CD4-positive, alpha-beta T cell treated with Interleukin-17A for 4 hours (primary cell): ENCODE measurements around the gene MSMB.
"Not testable (repeated sequence)": the region's sequence is repeated elsewhere in the genome, so short reads cannot be mapped to it uniquely, and the experiment has no call there.

Source experiments
- DNase-seq: peaks from one replicate; pipeline ENCODE4 v3.0.0-alpha.2; 2020; ENCODE audit warnings: mixed read lengths

The MSMB gene

DNA sequence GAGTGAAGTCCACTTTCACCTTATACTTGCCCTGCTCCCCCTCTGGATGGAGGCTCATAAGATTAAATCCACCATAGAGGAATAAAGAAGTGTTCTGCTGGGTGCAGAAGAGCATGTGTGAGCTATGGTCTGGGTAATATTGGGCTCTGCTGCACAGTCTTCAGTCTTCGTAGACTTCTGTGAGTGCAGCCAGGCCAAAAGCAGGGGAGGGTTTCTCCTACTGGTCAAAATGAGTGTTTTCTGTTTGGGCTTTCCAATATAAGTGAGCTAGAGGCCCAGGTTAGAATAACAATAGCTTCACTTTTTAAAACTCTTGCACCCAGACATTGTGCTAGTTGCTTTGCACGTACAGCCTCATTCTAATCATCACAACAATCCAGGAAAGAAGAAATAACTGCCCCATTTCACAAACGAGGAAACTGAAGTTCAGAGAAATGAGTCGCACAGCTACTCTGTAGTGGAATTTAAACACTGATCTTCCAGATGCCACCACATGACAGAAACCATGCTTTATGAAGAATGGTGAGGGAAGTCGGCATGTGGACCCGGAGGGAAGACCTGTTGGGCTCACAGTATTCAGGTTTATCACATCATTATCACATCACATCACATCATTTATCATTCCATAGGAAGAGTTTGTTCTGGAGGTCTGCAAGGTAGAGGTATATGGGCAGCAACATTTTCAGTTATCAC is 23.8 kb upstream of the MSMB start:
- DNase-seq: no peak

DNA sequence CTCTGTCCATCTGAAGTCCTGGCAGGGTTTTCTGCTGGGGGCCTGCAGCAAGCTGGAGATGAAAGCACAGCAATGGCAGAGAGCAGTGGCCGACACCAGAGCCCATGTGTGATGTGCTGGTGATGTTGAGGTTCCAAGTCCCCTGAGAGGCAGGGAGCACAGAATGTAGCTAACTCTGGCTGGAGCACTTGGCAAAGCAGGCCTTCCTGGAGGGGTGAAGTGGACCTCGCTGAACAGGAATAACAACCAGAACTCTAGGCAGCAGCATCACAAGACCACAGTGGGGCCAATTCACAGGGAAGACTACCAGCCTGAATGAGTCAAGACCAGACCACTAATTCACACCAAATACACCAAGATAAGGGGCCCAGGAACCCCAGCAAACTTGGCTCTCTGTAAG is 22.8 kb upstream of the MSMB start:
- no peak for DNase-seq

GRCh38 chr10:46068117-46068516 is 22.0 kb upstream of the MSMB start:
- no peak for DNase-seq

- no peak for DNase-seq
Measured at GRCh38 chr10:46064269-46064817, 18.3 kb upstream of the MSMB start.

GRCh38 chr10:46062723-46063428 is 16.8 kb upstream of the MSMB start:
- DNase-seq: no peak

DNA sequence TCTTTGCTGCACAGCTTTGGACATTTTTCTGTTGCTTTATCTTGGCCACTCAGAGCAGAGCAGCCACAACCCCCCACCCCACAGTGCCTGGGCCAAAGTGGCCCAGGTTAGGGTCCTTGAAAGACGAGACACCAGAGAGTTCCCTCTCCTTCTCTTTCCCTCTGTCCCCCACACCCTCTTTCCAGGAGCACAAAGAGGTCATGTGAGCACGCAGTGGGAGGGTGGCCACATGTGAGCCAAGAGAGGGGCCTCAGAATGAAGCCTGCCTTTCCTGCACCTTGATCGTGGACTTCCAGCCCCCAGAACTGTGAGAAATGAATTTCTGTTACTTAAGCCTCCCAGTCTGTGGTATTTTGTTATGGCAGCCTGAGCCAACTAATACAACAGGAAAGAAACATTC is 14.6 kb upstream of the MSMB start:
- no peak for DNase-seq

GRCh38 chr10:46057927-46058326 is 11.9 kb upstream of the MSMB start:
- not testable (repeated sequence) for DNase-seq

- DNase-seq: no peak
Measured at GRCh38 chr10:46057038-46057437, 11.0 kb upstream of the MSMB start.

- no peak for DNase-seq
Measured at GRCh38 chr10:46055771-46056170, 9.7 kb upstream of the MSMB start.

DNA sequence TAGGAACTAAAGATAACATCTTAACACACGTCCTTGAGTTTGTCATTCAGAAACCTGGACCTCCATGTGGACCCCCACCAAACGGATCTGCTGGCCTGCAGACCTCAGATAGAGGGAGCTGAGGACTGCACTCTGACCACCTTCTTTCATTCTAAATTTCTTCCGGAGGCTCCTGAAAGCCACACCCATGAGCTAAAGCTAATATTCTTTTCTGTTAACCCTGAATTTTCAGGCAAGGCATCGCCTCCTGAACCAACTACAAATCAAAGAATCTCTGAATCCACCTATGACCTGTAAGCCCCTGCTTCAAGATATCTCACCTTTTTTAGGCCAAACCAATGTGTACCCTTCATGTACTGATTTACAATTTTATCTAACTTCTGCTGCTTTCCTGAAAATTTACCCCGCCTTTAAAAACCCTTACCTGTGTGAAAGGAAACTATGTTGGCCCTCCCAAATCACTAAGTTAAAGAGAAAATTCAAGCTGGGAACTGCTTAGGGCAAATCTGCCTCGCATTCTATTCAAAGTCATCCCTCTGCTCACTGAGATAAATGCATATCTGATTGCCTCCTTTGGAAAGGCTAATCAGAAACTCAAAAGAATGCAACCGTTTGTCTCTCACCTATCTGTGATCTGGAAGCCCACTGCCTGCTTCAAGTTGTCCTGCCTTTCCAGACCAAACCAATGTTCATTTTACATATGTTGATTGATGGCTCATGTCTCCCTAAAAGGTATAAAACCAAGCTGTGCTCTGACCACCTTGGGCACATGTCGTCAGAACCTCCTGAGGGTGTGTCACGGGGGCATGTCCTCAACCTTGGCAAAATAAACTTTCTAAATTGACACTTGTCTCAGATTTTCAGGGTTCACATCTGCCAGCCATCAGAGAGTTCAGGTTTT is 7.7 kb upstream of the MSMB start:
- no peak for DNase-seq

DNA sequence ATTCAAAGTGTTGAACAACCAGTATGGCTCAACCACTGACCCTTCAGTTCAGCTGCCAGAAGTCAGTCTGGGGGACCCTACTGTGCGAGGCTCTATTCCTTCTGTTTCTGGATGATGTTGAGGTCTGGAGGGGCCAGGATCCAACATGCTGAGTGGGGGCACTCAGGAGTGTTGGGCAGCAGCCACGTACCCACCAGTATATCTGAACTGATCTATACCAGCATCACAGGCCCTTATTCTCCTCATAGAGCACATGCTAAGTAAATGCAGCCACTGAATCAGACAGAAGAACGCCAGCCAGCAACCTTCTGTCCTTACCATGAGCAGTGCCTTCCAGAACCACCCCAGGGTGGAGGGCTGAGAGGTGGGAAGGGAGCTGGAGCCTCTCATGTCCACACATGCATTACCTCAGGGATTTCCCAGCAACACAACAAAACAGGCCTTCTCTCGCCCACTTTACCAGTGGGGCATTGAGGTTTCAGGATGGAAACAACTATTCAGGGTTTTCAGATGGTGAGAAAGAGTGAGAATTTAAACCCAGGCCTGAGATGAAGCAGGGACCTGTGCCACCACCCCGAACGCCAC is 6.8 kb upstream of the MSMB start:
- no peak for DNase-seq

GRCh38 chr10:46052057-46052790 is 6.2 kb upstream of the MSMB start:
- no peak for DNase-seq

- no peak for DNase-seq
Measured at GRCh38 chr10:46050941-46051623, 5.0 kb upstream of the MSMB start.

GRCh38 chr10:46049497-46049831 is 3.4 kb upstream of the MSMB start:
- DNase-seq: not testable (repeated sequence)

DNA sequence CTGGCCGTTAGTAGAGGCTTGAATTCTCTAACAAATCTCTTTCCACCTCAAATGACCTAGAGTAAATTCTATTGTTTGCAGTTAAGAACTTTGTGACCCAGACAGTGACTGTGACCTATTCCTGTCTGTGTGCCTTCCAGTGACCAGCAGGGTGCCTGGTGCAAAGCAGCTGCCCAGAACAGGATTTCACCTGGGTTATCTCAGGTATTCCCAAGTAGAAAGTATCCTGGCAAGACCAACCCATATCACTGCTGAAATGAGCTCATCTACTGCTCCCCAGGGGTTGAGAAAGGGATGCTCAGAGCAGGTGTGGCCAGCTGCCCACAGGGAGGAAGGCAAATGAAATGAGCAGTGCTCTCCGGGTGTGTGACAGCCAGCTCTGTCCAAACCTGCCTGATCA is 2.1 kb upstream of the MSMB start:
- DNase-seq: no peak

DNA sequence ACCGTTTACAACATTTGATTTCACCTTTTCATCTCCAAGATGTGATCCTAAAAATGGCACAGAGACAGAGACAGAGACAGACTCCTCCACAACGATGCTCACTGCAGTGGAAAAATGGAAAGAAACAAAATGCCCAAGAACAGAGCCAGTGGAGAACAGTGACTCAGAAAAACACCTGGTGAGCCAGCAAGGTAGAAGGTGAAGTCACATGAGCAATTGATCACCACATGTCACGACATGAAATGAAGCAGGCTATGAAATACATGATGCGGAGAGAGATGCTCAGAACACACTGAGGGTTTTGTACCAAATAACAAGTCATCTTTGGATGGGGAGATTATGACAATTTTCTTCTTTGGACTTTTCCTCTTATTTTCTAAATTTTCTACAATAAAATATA is 3.5 kb downstream of the MSMB start:
- DNase-seq: no peak

DNA sequence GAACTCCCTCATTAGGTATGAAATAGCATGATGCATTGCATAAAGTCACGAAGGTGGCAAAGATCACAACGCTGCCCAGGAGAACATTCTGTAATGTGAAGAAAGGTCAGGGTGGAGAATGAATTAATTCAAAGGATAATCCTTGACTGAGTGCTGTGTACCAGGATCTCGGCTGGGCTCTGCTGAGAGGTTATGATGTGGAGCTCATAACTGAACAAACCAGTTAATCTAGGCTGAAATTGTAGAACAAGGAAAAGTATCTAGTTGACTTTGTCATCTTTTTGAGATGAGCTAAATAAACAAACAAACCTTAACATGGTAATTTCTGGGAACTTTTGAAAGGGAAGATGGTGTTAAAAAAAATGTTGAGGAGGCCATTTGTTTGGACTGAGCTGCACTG is 6.1 kb downstream of the MSMB start:
- DNase-seq: no peak

DNA sequence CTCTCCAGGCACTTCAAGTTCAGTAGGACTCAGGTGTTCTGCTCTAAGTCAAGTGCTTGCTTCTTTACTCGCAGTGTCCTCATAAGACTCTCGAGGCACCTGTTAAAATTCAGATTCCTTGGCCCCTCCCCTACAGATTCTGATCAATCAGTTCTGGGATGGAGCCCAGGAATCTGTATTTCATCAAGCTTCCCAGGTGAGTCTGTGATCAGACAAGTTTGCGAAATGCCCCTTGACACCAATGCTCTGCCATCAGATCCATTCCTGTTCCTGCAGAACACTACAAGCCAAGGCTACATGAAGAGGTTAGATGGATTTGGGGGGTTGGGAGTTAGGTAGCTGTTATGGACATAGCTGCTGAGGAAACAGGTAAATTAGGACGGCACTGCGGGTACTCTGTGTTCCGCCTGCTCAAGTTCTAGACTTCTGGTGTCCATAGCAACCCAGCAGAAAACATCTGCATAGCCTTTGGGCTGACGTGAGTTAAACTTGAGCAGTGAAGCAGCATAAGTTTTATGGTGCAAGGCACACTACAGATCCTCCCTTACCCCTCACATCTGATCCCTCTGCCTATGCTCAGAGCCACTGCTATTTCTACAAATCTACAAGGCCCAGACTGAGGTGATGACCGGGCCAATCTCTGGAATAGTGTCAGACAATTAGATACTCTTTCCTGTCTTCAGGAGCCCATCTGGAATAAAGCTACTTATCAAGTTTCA is 8.8 kb downstream of the MSMB start:
- no peak for DNase-seq

GRCh38 chr10:46035923-46036849 is 9.9 kb downstream of the MSMB start:
- DNase-seq: no peak

GRCh38 chr10:46033602-46034011 is 12.5 kb downstream of the MSMB start:
- no peak for DNase-seq
